ENCODE data around the gene JPH2. TPM values are rescaled to one million over a fixed set of nuclear protein-coding genes. Genes with fewer than 3 reads are reported as not detected.

Gene JPH2
- total RNA-seq, 1 donor: under 0.01 TPM

DNA sequence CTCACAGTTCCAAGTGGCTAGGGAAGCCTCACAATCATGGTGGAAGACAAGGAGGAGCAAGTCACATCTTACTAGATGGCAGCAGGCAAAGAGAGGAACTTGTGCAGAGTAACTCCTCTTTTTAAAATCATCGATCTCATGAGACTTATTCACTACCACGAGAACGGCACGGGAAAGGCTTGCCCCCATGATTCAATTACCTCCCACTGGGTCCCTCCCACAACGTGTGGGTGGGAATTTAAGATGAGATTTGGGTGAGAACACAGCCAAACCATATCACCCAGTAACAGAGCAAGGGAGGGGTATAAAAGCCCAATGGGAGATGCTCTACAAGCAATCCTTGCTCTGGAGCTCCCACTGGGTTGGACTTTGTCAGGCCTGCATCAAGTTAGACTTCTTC, 80.4 kb downstream of the JPH2 start:
- no peak for DNase-seq (ENCODE audit: low read depth in 2 of 3, low spot score in 2 of 3)

DNA sequence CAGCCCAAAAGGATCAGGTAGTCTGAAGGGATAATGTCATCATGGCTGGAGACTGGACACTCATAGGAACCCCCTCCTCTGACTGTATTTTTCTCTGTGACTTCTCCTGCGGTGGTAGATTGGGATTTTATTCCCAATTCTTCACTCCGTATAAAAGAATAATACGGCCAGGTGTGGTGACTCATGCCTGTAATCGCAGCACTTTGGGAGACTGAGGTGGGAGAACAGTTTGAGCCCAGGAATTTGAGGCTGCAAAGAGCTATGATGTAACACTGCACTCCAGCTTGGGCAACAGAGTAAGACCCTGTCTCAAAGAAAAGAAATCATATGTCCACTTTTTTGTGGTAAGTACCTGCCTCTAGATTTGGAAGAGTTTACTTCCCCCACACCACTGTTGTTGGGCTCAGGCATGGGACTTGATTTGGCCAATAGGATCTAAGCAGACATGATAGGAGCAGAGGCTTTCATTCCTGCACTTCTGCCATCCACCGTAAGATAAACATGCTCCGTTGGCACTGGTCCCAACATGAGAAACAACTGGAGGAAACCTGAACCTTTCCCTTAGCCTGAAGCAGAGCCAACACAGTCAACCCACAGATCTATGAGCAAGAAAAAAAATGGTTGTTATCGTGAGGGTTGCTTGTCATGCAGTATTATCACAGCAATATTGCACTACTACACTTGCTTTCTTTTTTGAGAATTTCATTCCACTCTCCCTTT, 82.0 kb downstream of the JPH2 start:
- DNase-seq (ENCODE audit: low read depth in 2 of 3, low spot score in 2 of 3): no peak

DNA sequence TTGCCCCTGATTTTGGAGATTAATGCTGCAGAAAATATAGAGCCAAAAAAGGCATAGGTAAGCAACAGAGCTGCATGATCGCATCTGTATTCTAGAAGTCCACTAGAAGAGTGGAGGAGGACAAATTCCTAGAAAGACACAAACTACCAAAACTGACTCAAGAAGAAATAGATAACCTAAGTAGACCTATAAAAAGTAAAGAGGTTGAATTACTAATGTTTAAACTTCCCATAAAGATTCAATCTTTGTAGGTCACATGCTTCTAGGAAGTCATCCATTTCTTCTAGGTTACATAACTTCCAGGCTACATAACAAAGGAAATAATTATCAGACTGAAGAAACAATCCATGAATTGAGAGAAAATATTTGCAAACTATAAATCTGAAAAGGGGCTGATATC, 84.4 kb downstream of the JPH2 start:
- DNase-seq (ENCODE audit: low read depth in 2 of 3, low spot score in 2 of 3): no peak

DNA sequence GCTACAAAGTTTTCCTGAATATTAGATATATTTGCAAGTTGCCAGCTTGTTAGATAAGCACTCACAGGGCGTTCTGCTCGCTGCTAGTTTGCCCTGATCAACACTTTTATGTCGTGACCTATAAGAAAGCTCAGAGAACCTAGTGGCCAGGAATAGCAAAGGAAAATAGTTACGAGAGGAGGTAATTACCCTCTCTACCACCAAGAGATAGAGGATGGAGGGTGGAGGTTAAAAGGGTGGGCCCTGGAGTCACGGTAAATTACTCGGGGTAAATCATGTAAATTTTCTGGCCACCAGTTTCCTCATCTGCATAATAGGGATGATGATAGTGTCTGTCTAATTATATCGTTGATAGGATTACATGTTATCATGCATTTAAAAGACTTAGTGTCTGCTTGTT, 87.2 kb downstream of the JPH2 start:
- DNase-seq (ENCODE audit: low read depth in 2 of 3, low spot score in 2 of 3): no peak

DNA sequence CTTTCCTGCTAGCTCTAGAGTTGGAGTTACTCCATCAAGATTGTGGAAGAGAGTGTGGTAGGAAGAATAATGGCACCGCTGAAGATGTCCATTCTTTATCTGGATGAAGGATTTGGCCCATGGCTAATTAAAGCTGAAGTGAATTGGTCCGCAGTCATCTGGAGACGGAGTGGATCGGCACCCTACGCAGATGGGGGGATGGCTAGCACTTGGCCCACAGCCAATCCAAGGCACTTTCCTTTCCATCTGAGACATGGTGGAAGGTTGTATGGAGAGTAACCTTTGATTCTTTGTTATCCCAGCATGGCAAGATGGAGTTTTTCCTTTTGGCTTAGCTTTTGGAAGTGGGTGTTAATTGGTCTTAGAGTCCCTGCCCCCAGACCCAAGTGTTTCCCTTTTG, 88.3 kb downstream of the JPH2 start:
- DNase-seq (ENCODE audit: low read depth in 2 of 3, low spot score in 2 of 3): no peak

DNA sequence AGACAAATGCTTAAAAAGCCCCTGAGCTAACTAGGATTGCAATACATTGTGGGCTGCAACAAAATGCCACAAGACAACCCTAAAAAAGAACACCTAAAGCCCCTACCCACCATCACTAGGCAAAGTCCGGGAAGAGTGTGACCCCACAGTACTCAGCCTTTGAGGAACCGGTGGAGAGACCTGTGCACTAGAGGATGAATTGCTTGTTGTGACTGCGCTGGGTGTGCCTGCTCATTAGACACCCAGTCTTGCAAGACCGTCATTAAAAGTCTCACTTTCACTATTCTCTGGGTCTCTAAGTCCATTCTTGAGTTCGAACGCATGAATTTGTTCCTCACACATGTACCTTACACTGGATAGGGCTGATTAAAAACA, 88.7 kb downstream of the JPH2 start:
- DNase-seq (ENCODE audit: low read depth in 2 of 3, low spot score in 2 of 3): no peak

DNA sequence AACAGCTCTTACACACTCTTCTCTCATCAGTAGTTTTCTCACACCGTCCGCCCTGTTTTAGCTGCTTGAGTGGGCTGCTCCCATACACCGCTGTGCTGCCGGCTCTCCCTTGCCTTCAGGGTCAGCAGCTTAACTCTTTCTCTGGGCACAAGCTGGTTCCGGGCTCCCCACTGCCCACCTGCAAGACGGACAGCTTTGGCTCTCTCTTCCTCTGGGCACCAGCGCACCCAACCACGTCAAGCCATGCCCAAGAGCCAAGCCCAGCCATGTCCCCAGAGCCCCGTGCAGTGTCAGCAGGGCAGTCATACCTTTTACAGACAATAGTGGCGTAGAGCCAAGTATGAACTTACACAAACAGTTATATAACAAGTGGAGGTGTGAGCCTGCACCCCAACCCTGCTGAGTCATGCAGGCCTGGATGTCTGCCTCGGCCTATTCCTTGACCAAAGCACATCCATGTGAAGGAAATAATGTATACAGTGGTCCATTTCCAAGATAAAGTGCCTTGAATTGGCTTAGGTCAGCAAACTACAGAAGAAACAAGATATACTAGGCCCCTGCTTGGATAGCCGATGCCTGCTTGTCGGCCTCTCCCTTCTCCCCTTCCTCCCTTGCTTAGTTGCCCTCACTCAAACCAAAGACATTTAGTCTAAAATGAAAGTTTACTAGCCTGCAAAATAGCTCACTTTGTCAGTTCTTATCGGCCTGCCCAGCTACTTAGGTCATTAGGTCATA, 89.3 kb downstream of the JPH2 start:
- no peak for DNase-seq (ENCODE audit: low read depth in 2 of 3, low spot score in 2 of 3)

DNA sequence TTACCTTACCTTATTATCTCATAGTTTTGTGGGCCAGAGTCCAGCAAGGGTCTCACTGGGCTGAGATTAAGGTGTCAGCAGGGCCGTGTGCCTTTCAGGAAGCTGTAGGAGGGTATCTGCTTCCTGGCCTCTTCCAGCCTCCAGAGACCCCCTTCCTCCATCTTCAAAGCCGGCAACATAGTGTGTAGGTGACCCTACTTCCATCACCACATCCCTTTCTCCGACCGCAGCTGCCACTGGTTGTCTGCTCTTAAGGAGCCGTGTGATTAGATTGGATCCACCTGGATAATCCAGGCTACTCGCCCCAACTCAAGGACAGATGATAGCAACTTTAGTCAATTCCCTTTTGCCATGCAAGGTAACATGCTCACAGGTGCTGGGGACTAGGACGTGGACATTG, 91.2 kb downstream of the JPH2 start:
- no peak for DNase-seq (ENCODE audit: low read depth in 2 of 3, low spot score in 2 of 3)

DNA sequence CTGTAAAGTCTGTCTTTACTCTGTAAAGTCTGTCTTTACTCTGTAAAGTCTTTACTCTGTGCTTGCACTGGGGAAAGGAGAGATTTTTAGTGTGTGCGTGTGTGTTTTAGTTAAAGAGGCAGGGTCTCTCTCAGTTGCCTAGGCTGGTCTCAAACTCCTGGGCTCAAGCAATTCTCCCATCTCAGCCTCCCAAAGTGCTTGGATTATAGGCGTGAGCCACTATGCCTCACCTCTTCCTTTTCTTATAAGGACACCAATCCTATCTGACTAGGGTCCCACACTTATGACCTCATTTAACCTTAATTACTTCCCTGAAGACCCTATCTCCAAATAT, 93.8 kb downstream of the JPH2 start:
- no peak for DNase-seq (ENCODE audit: low read depth in 2 of 3, low spot score in 2 of 3)

DNA sequence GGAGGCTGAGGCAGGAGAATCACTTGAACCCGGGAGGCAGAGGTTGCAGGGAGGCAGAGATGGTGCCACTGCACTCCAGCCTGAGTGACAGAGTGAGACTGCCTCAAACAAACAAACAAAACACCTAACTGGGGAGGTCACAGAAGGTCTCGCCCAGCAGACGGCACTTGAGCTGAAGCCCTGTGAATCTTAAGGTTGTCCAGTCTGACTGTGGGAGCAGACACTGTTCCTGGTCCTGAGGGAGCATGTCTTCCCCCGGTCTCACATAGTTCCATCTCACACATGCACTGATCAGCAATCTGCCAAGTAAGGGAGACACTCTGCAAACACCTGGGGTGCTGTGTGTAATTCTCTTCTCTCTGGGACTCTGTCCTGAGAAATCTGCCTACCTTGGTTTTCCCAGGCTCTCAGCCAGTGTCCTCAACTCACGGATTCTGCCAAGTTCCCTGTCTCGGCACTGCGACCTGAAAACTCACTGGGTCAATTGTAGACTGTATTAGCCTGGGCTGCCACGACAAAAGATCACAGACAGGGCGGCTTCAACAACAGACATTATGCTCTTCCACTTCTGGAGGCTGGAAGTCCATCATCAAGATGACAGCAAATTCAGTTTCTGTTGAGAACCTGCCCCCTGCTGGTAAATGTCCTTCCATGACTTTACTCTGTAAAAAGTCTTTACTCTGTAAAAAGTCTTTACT, 94.3 kb downstream of the JPH2 start:
- DNase-seq (ENCODE audit: low read depth in 2 of 3, low spot score in 2 of 3): peak in 1 of 3 donors; percentile 54

DNA sequence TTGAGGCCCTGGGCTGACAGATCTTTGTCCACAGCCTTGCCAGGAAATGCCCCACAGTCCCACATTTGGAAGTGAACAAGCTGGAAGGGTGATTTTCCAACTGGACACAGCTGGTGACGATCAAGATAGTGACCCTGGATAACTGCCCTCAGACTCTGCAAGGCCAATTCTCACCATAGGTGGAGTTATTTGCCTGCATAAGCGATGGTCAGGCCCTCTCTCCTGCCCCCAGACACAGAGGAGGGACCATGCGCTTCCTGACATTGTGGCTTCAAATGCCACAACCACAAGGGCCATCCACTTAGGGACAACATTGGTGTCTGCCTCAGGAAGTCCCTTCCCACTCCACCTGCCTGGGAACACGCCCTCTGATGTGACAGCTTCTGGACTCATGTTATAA, 96.0 kb downstream of the JPH2 start:
- DNase-seq (ENCODE audit: low read depth in 2 of 3, low spot score in 2 of 3): no peak

DNA sequence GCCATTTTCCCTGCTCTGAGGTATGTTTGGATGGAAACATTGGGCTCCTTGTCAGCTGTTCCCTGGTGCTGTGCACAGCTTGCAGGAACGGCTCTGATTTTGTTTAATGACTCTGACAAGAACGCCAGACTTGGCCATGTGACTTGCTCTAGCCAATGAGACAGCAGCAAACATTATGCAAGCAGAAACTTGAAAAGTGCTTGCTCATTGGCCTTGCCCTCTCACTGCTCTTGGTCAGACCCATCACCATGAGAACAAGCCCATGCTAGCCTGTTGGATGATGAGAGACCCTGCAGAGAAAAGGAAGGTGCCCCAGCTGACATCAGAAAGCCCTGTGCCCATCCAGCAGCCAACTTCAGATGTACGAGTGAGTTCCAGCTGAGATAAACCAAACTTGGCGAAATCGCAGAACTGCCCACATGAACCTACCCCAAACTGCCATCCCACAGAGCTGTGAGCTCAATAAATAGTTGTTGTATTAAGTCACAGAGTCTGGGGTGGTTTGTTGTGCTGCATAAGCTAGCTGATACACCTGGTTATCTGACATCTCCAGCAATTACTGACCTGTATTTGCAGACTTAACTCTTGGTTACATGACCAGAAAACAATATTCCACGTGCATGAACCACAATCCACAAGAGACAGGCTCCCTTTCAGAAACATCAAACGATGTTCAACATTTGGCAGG, 96.9 kb downstream of the JPH2 start:
- DNase-seq (ENCODE audit: low read depth in 2 of 3, low spot score in 2 of 3): peak in 1 of 3 donors; percentile 17

DNA sequence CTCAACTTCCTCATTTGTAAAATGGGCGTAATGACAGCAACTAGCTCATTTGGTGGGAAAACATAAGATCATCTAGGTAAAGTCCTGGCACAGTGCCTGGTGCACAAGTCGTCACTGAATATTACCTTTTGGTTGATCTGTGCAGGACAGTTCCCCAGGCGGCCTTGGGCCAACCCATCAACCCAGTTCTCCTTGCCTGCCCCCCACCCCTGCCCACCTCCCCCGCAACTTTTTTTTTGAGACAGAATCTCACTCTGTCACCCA, 99.2 kb downstream of the JPH2 start:
- no peak for DNase-seq (ENCODE audit: low read depth in 2 of 3, low spot score in 2 of 3)

DNA sequence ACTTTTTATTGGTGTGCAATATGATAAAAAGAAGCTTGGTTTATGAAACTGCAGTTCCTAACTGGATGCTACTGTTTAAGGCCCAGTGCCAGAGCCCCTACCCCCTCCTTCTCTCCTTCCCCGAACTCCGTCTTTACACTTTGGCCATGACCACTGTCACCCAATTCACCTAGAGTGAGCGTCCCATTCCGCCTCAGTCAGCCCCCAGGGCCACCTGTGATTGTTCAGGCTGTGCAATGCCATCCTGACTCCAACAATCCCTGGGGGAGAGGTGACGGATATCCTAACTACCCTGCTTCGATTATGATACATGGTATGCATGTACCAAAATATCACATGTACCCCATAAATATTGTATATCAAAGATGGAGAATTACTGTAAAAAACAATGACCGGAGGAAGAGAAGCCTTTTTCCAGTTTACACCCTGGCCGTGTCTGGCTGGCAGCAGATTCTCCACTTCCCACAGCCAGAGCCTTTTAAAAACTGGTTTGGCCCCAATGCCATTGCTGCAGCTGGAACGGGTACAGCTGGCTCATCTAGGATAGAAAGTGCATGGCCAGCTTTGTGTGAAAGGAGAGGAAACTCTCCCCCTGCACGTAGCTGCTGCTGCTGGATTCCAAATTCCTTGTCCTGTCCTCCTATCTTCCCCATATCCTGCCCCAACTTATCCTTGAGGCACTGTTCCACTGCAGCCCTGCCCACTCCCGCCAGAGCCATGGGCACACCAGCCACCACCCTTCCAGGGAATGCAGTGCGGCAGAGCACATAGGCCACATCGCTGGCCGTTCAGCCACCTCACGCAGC, 99.7 kb downstream of the JPH2 start:
- DNase-seq (ENCODE audit: low read depth in 2 of 3, low spot score in 2 of 3): no peak

DNA sequence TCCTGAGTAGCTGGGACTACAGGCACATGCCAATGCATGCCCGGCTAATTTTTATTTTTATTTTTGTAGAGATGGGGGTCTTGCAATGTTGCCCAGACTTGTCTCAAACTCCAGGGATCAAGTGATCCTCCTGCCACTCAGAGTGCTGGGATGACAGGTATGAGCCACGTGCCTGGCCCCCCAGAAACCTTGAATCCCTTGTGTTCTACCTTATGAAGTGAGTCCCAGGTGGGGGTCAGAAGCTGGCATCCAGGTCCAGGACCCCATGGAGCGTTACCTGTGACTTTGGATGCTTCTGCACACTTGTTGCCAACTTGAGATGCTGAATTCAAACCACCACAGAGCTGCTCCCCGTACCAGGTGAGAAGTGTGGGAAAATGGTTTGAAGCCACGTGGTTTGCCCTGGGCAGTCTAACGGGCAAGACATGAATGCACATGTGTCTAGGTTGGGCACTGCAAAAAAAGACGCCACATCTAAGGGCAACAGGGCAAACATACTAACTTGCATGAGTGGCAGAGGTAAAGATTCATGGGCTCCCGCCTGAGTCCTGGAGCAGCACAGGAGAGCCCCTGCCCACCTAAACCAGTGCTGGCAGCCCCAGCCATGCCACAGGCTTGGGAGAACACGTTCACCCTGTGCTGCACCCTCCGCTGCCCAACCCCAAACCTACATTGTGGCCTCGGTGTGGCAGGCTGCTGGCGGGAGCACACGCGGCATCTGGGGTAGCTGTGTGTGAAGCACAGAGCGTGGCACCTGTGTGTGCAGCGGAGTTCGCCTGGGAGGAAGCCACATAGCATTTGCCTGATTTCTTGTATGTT, 101.2 kb downstream of the JPH2 start:
- no peak for DNase-seq (ENCODE audit: low read depth in 2 of 3, low spot score in 2 of 3)

DNA sequence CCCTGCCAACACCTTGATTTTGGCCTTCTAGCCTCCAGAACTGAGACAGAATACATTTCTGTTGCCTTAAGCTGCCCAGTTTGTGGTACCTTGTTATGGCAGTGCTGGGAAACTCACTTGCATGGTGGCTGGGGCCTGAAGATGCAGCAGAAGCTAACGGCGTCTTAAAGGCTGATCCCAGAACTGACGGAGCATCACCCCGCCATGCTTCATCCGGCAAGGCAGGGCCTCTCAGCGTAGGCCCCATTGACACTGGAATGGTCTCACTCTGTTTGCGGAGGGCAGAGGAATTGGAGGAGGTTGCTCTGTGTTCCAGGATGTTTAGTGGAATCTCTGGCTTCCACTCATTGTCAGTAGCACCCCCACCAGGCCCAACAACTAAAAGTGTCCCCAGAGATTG, 102.1 kb downstream of the JPH2 start:
- DNase-seq (ENCODE audit: low read depth in 2 of 3, low spot score in 2 of 3): no peak

DNA sequence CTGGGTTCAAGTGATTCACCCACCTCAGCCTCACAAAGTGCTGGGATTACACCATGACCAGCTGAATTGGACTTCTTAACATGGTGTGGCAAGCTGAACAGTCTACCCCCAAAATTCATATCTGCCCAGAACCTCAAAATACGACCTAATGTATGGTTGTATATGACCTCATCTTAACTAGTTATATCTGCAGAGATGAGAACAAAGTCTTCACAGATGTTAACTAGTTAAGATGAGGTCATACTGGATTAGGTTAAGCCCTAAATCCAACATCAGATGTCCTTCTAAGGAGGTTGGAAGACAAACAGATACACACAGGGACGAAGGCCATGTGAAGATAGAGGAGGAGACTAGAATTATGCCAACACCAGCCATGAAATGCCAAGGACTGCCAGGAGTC, 102.5 kb downstream of the JPH2 start:
- DNase-seq (ENCODE audit: low read depth in 2 of 3, low spot score in 2 of 3): no peak

DNA sequence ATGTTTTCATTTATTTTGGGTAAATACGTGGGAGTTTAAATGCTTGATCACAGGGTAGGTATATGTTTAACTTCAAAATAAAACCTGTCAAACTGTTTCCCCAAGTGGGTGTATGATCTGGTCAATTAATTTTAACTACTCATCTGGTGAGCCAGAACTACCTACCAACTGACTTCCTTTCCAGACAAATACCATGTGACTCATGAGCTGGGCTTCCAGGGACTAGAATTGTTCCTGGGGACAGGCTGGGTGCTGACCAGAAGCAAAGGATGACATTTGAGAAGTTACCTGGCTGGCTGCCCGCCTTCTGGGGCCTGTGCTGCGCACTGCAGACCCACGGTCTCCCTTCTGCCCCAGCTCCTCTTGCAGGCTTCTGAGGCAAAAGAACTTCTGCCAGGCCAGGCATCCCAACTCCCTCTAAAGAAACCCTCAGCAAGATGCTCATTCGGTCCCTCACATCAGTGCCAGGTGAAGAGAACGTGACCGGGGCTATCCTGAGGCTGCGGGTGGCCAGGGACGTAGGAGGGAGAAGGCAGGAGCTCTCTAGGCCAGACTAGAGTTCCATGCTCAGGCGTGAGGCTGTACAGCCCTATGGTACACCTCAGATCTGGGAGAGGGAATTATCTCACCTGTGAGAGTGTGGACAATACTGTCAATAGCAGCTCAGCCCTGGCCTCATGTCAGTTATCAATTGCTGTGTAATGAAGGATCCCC, 103.6 kb downstream of the JPH2 start:
- no peak for DNase-seq (ENCODE audit: low read depth in 2 of 3, low spot score in 2 of 3)

DNA sequence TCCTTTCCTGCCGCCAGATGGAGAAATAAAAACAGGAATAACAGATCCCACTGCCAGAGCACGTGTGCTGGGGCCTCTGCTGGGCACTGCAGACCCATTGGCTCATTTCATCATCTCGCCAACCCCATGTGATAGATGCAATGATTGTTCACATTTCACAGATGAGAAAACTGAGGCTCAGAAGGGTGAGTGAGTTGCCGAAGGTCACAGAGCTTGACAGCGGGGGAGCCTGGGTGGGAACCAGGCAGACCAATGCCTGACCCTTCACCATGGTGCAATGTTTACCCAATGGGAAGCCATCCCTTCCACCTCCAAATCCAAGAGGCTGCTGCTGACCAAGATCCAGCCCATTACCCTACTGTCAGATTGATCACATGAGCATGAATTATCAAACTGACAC, 105.1 kb downstream of the JPH2 start:
- no peak for DNase-seq (ENCODE audit: low read depth in 2 of 3, low spot score in 2 of 3)

DNA sequence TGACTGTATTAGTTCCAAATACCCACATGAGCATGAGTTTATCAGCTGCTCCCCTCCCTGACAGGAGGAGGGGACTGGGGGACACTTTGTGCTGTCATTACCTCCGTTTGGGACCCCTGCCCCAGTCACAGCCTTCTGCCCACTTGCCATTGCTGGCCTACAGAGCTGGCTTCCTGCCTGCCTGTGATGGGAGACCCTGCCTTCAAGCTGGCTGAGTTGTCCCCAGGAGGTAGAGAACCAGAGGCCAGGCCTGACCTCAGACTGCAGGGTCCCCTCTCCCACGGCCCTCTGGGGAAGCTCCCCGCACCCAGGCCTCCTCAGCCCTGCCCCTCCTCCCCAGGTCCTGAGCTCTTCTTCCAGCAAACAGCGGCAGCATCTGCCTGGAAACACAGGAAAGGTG, 105.5 kb downstream of the JPH2 start:
- no peak for DNase-seq (ENCODE audit: low read depth in 2 of 3, low spot score in 2 of 3)
